G401.6 (cell line): ENCODE data around the gene HACD4.

Experiments used
- FAIRE-seq: peaks from 2 replicates; lab custom pipeline; 2012; peaks lifted over from hg19 to GRCh38; lab: Jason Lieb, UNC

HACD4 gene

DNA sequence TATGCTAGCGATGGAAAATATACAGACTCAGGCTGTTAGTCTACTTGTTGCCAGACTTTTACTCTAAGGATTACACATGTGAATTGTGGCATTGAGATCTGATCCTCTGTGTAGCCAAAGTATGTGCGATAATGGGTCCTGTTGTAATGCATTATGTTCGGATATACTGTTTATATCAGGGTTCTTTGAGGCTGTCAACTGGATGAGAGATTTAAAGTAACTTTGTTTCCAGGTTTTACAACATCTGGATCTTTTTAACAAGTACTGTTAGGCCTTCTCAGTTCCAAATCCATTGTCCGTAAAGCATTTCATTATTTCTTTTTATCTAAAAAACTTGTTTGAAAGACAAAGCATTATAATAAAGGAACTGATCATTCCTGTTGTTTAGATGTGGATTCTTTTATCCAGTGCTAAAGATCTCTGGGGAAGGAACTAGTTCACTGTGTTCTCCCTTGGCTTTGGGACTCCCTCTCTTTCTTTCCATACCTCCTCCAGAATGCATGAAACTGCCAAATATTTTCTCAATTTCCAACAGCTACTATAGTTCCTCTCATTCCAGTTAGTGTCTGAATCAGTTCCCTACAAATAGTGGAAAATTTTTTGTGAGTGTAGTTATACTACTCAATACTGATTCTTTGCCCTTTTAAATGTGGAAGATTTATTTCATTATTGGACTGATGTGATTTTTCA, 68.8 kb downstream of the HACD4 start:
- no peak for FAIRE-seq

DNA sequence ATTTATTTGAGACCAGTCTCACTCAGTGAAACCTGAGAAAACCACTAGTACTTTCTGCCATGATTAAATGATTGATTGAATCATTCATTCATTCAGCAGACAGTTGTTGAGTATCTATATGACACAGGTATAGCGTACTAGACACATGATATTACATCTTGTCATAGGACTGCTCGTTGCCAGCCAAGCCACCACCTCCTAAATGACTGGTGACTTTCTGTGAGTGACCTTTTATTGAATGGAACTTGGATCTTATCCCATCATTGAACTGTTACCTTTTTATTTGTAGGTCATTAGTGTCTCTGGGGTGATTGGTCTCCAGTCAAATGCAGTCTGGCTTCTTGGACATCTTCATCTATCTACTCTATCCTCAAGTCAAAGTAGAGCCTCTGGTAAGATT, 80.7 kb downstream of the HACD4 start:
- no peak for FAIRE-seq
